ENCODE data around the gene KCNK17. TPM values are rescaled to one million over a fixed set of nuclear protein-coding genes. Genes with fewer than 3 reads are reported as not detected.

KCNK17 gene
- total and polyA plus RNA-seq, 2 donors (not counting 3 experiments of a cell fraction or from before 2014, with no cell fraction given), result not detected

- DNase-seq (ENCODE audit: low read depth, low spot score) (no peak), FAIRE-seq (no peak)
- no peak overlapping the region for H2AFZ ChIP-seq (ENCODE audit: low read depth, low read length)
- H3K27ac ChIP-seq (ENCODE audit: insufficient read depth, low read depth, low read length), result no peak overlapping the region
- H3K4me2 ChIP-seq (ENCODE audit: insufficient read depth, low read length), result no peak overlapping the region
- no TSS peak for BruUV-seq (replicated peaks)
- H3K27me3 ChIP-seq (ENCODE audit: control insufficient read depth in 2 of 2, insufficient read depth in 2 of 2, low read length in 2 of 2), result no peaks in the 10 kb centered on the region
- intact Hi-C loops (cut with micrococcal nuclease) (no loop called here), dilution Hi-C loops (cut with MboI; ENCODE audit: extremely low pct_ligation_motif_present, low sequenced_read_pairs) (no loop called here)
- H3K9me1 ChIP-seq (replicated peaks; ENCODE audit: control insufficient read depth, extremely low read depth, insufficient read depth, low read length), result no peaks in the 10 kb centered on the region
- no peak for TF ChIP-seq EZH2 (IDR thresholded peaks at IDR 0.05; ENCODE audit: borderline replicate concordance, low read depth, low read length, severe bottlenecking)
- TF ChIP-seq POLR2AphosphoS5 (IDR thresholded peaks at IDR 0.05; ENCODE audit: insufficient read depth, low read depth, low read length), result no peak
- TF ChIP-seq MYC (IDR thresholded peaks at IDR 0.05; ENCODE audit: low read depth, low read length), result no peak
- TF ChIP-seq MAX (IDR thresholded peaks at IDR 0.05; ENCODE audit: insufficient read depth, insufficient read length), result no peak
- TF ChIP-seq FOS (IDR thresholded peaks at IDR 0.05; ENCODE audit: borderline replicate concordance, insufficient read depth, low read length), result no peak
- TF ChIP-seq CTCF (IDR thresholded peaks at IDR 0.05; ENCODE audit: extremely low read depth in 1 of 2, insufficient read depth in 1 of 2, low read depth in 1 of 2, low read length in 2 of 2), result no peak
- no peak for TF ChIP-seq GATA2 (IDR thresholded peaks at IDR 0.05; ENCODE audit: insufficient read depth, insufficient read length, low read depth, low read length)
- no peak for TF ChIP-seq POLR2A (IDR thresholded peaks at IDR 0.05; ENCODE audit: low read depth, low read length)
- CTCF ChIA-PET, result interaction anchor here (1.3 kb wide), 1 partner anchor 25 kb away, joined by 3 read pairs; no protein-coding TSS in a partner anchor
- no peaks in the 10 kb centered on the region for H4K20me1 ChIP-seq (replicated peaks; ENCODE audit: control insufficient read depth, extremely low read depth, insufficient read depth, low read length)
- no peaks in the 10 kb centered on the region for H3K4me1 ChIP-seq (ENCODE audit: control insufficient read depth, extremely low read depth, insufficient read depth, low read length)
- no peaks in the 10 kb centered on the region for H3K9me3 ChIP-seq (replicated peaks; ENCODE audit: control insufficient read depth, insufficient read depth, low read length)
- H3K36me3 ChIP-seq (ENCODE audit: control insufficient read depth in 2 of 2, extremely low read depth in 1 of 2, insufficient read depth in 2 of 2, low read length in 2 of 2), result no peaks in the 10 kb centered on the region
- no peaks in the 10 kb centered on the region for H3K79me2 ChIP-seq (ENCODE audit: control insufficient read depth, insufficient read depth, low read length)
- POLR2A ChIA-PET, result no interaction called here
- H3K4me3 ChIP-seq (replicated peaks in 1 of 3; ENCODE audit: insufficient read depth in 1 of 3, low read depth in 1 of 3, low read length in 3 of 3), result no peak overlapping the region
- H3K9ac ChIP-seq (replicated peaks; ENCODE audit: extremely low read depth, insufficient read depth, low read length), result no peak overlapping the region
These were observed 46.0 kb downstream of the KCNK17 start for GRCh38 chr6:39268171-39268570.
